OCI-M1 (cell line): ENCODE measurements around the gene FTCDNL1.
A peak's percentile ranks its signal among the peaks of the same experiment; 100 is the strongest.

Experiments
- DNase-seq: peaks from one replicate; lab custom pipeline; 2025; lab: John Stamatoyannopoulos, UW

Gene FTCDNL1

GRCh38 chr2:199842631-199843395 is 8.2 kb downstream of the FTCDNL1 start:
- DNase-seq, result no peak

GRCh38 chr2:199841409-199841808 is 9.6 kb downstream of the FTCDNL1 start:
- DNase-seq, result no peak

DNA sequence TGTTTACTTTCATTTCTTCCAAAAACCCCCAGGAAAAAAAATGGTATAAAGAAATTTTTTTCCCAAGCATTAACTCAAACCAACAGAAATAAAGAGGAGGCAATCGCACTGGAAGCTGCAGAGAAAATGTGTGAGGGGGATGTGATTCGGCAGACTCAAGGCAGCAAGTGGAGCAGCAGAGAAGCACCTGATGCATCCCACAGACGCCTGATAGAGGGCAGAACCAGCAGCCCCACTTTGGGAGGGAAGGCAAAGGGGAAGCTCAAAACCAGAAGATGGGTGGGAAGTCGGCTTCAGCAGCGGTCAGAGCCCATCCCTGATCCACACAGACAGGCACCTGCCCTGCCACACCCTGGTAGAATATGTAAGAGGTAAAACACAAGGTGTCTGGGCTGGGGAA is 12.6 kb downstream of the FTCDNL1 start:
- no peak for DNase-seq

DNA sequence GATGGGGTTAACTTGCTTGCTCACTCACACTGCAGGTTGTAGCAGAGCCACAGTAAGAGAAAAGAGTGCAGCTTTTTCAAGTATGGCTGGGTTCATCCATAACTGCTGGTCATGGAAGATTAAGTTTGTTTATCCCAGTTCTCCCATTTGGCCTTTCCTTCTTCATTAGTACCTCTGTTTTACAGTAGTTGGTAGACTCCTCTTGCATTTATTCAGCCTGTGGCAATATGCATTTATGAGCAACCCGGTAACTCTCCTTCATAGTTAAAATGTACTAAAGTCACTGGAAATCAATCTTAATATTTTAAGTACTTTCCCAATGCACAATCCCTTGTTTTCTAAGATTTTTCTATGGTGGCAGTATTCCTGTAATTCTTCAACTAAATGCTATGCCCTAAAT is 14.0 kb downstream of the FTCDNL1 start:
- DNase-seq, result no peak

- DNase-seq, result no peak
These were observed 17.5 kb downstream of the FTCDNL1 start for GRCh38 chr2:199833525-199833924.

DNA sequence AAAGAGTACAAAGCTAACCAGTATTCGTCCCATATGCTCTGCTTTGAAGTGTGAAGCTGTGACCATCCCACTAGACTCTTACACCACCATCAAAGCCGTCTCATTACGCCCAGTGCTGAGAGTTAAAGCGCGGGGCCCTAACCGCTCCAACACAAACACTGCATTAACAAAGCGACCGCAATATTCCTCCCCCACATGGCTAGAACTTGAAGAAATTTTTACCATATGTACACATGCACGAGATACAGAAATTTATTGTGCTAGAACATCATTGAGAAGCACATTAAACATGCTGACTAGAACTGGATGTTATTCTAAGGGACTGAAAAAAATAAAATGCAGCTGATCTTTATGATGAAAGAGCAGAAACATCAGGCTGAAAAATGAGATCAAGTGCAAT is 20.5 kb downstream of the FTCDNL1 start:
- no peak for DNase-seq

GRCh38 chr2:199829628-199830027 is 21.4 kb downstream of the FTCDNL1 start:
- DNase-seq, result no peak

DNA sequence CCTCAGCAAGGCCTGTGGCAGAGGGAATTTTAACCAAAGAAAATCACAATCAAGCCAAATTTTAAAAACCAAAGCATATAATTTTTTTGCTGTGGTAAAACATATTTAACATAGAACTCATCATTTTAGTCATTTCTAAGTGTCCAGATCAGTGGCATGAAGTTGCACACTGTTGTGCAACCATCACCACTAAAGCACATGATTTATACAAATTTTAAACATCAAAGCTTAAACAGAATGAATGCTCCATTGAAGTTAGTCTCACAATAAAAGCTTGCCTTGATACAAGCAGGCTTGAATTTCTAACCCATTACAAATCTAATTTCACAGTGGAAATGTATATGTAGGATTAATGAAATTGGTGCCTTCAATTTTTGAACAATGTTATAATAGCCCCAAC is 31.2 kb downstream of the FTCDNL1 start:
- no peak for DNase-seq

GRCh38 chr2:199818754-199819153 is 32.2 kb downstream of the FTCDNL1 start:
- DNase-seq, result no peak

GRCh38 chr2:199818026-199818425 is 33.0 kb downstream of the FTCDNL1 start:
- no peak for DNase-seq

GRCh38 chr2:199814817-199815211 is 36.2 kb downstream of the FTCDNL1 start:
- DNase-seq, result no peak

- no peak for DNase-seq
These were observed 36.7 kb downstream of the FTCDNL1 start for GRCh38 chr2:199814101-199814816.

DNA sequence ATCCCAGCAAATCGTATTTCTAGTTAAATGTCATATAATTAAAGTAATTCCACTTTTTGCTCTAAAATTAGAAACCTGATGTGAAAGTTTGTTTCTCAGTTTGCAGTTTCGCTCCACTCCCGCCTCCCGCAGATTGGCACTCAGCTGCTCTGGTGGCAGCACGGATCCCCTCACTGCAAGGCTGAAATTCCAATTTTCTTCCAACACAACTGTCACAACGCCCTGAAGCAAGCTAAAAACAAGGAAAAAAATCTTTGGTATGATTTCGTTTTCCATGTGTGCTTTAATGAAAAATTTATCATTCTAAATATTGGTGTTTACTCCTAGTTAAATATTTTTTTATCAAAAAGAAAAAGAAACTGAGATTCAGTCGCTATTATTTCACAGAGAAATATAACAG is 38.5 kb downstream of the FTCDNL1 start:
- DNase-seq, result no peak

DNA sequence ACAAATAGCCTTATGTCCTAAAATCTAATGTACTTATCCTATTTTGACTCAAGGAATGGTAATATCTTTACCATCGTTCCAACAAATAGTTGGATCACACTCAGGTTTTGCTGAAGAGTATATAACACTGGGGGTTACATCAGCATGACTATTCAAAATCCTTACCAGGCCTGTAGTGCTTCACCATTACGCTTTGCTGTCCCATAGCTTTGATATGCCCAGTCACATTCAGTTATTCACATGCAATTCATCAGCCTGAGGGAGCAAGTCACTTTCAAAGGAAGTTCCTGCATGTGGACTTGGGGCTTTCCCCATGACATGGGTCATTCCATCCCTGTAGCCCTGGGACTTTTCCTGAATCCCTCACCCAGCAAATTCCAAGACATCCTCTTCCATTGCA is 39.6 kb downstream of the FTCDNL1 start:
- DNase-seq, result no peak

- DNase-seq, result no peak
These were observed 40.4 kb downstream of the FTCDNL1 start for GRCh38 chr2:199810422-199811171.

GRCh38 chr2:199807966-199808365 is 43.0 kb downstream of the FTCDNL1 start:
- DNase-seq, result no peak

DNA sequence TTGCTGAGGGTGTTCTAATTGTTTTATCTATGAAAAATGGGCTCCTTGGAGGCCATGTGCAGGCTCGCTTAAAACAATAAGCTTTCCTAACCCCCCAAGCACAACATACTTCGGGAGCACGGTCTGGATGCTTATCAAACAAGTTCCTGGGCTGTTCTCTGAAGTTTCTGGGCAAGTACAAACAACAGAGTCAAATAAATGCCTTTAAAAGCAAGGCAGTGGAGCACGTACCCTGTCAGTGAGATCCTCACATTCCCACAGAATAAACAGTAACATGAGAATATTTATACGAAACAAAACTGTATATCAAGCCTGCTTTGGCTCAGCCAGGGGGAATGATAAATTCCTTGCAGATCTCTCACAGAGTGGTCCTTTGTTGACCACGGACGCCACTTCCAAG is 44.8 kb downstream of the FTCDNL1 start:
- no peak for DNase-seq

DNA sequence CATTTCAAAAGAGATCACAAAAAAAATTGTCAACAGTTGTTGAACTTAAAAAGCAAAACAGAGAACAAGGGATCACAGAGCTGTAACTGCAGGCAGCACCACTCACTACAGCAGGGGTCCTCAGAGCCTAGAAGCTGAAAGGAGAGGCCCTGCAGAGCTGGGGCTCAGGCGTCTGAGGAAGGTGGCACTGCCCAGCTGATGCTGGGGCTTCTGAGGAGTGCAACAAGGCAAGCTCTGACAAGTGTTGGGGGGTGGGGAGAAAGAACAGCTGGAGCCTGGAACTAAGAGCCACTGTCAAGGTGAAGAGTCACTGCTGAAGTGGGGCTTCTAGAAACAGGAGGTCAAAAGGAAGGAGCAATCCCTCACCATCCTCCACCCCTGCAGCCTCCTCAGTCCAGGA is 46.2 kb downstream of the FTCDNL1 start:
- no peak for DNase-seq

GRCh38 chr2:199798831-199799580 is 52.0 kb downstream of the FTCDNL1 start:
- DNase-seq, result no peak

GRCh38 chr2:199797431-199798403 is 53.3 kb downstream of the FTCDNL1 start:
- no peak for DNase-seq

- DNase-seq, result peak; percentile 18
These were observed 58.6 kb downstream of the FTCDNL1 start for GRCh38 chr2:199792381-199792780.
